LoVo (cell line): ENCODE measurements around the gene EPB41L4A.

ENCODE experiments used
- DNase-seq: peaks from one replicate; pipeline ENCODE4 v3.0.0-alpha.2; 2016; ENCODE audit warnings: low spot score

EPB41L4A gene

DNA sequence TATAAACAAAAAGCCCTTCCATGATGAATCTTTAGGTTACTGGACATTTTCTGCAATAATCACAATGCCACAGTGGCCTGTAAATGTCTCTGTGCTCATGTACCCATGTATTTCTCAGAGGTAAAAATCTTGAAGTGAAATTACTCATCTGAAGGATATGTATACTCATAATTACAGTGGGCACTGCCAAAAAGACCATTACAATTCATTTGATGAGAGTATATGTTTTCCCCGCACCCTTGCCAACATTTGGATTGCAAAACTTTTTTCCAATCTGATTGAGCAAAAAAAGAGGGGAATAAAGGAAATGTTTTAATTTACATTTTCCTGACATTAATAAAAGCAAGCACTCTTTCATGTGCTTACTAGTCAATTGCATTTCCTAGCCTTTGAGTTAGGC, 110.5 kb downstream of the EPB41L4A start:
- DNase-seq, result no peak

DNA sequence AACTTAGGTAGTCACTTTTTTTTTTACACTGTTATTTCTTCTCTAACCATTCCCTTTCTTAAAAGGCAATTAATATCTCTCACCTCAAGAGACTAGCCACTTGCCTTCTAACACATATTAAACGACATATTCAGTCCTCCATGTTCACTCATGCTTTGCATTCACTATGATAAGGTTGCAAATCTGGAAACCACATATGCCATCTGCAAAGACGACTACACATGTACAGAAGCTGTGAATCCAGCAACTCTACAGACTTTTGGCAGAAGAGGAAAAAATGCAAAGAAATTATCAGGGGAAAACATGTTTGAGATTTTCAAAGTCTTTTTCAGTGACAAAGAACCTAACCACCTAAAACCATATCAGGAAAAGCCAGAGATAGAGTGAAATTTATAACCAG, 112.1 kb downstream of the EPB41L4A start:
- DNase-seq, result no peak

DNA sequence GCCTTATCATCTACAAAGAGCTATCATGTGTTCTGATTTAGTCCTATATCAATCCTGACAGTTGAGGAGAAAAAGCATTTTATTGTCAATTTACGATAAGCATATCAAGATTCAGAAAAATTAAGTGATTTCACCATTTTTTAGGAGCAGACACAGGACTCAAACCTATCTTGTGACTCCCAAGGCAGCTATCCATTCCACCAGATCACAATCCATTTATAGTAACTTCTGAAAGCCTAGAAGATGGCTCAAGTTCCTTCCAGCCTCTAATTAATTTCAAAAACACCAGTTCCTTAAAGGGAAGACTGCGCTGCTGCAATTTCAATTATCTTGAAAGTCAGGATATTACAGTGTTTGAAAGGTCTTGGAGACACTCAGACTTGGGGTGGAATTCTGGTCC, 114.3 kb downstream of the EPB41L4A start:
- DNase-seq, result no peak

DNA sequence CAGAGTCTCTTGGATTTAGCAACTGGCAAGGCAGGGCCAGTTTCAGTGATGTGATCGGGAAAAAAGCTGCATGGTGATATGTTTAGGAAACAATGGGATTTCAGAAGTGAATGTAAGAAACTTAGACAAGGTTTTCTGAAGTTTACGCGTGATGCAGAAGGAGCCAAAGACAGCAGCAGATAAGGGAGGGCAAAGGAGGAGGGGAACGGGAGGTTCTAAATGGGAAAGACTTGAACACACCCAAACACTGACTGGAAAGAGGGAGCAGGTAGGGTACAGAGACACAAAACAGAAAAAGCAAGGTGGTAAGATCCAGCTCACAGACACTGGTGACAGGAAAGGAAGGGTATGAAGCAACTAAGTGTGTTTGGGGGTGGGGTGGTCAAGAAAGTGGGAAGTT, 115.4 kb downstream of the EPB41L4A start:
- DNase-seq, result no peak

DNA sequence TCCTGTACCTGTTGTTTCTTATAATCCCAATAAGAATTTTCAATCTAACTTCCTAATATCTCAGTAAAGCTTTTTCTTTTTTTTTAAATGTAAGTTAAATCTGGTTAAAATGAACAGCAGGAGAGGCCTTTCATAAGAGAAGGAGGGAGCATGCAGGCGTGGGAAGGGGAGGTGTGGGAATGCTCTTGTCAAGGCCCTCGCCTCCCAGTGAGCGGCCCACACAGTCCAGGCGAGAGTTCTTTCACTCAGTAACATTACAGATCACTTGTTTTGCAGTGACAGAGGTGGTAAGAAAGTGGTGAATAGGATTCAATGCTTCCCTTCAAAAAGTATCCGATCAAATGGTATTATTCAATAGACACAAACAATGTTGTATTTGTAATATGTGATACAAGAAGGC, 125.0 kb downstream of the EPB41L4A start:
- DNase-seq, result no peak

DNA sequence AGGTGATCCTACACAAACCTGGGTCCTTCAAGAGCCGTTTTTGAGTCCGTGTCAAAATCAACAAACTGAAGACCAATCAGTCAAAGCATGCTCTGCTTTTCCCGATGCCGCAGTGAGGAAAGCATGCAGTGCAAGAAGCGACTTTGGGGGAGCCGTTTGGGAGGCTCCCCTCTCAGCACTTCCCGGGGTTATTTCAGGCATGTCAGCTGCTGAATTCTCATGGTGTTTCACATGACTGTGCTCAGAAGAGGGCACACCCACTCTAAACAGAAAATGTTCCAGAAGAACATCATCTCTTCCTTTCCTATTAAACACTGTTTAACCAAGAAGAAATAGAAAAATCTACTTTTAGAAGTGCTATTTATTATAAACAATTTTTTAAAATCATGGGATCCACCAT, 125.5 kb downstream of the EPB41L4A start:
- DNase-seq, result no peak

DNA sequence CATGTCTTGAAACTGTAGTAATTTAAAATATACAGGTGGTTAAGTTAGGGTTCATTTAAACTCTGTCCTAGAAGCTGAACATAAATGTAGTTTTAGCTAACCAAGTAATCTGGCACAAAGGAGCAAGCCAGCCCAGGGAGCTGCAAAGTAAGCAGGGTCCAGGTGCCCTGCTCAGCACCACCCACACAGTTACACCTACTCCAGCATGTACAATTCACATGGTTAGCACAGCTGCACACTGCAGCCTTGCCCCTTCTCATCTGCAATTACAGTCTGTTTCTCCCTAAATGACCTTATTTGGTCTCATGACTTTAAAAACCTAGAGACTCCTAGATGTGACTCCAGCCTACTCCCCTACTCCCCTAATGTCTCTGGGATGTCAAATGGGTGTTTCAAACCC, 128.4 kb downstream of the EPB41L4A start:
- no peak for DNase-seq

DNA sequence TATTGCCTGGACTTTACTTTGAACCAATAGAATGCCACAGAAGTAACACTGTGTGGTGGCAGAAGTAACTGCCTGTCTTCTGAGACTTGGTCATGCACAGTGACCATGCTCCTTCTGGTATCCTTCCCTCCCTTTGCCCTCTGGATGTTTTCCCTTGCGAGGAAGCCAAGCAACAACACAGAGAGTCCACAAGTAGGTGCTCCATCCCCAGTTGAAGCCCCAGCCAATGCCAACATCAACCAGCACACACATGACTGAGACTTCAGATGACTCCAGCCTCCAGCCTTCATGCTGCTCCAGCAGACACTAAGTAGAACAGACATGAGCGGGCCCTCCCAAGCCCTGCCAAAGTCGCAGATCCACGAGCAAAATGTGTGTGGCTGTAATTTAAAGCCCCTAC, 129.6 kb downstream of the EPB41L4A start:
- DNase-seq, result no peak

DNA sequence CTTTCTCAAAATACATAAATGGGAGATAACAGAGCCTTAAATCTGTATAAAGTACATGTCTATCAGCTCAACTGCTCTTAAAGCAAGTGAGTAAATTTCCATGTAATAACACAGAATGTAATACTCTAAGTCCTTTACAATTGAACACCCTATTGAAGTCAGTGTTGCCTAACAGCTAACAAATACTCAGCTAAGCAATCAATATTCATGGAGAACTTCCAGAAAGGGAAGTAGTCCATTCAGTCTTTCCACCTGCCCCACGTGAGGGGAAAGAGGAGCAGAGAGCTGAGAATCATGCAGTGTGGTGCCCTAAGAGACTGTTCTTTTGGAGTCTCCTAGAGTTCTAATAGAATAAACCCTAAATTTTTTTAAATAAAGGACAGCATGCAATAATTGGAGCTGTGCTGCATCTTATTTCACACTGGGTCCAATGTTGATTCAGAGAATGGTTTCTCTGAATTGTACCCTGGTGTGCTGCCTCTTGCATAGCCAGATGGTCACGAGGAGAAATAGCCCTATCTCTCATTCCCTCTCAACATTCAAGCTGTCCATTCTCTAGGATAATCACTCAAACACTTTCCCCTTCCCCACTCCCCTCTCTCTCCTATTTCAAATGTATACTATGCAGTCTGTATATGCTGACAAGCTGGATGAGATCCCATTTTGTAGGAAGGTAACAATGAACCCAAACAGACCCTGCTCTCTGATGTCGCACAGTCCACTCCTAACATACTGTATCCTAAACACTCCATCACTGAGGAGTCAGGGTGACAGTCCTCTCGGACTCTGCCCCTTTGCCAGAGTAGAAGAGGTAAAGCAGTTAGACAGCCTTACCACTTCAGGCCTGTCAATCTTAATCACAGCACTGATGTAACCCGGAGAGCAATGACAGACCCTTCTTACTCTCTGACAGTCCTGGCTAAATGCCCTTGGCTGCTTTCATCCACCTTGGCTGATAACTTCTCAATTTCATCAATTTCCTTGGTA, 134.8 kb downstream of the EPB41L4A start:
- DNase-seq, result no peak

DNA sequence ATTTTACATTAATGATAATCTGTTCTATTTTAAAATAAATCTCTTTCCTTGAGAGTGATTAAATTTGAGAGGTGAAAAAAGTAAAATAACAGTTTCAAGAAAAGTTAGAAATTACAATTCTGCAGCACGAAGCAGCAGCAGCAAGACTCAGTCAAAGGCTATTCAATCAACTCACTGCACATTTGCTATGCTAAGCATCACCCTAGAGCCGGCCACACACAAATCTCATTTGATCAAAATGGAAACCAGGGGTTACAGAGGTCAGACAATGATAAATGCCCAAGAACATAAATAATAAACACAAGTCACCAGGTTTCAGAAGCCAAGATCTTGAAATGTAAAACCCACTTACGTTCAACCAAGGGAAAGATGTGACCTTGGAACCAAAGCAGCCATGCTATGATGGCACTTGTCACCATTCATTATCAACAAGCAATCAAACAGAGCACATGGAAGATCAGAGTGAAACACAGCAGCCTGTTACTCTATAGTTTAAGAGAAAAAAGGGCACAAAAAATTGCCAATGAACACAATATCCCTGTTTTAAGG, 136.0 kb downstream of the EPB41L4A start:
- DNase-seq, result no peak

DNA sequence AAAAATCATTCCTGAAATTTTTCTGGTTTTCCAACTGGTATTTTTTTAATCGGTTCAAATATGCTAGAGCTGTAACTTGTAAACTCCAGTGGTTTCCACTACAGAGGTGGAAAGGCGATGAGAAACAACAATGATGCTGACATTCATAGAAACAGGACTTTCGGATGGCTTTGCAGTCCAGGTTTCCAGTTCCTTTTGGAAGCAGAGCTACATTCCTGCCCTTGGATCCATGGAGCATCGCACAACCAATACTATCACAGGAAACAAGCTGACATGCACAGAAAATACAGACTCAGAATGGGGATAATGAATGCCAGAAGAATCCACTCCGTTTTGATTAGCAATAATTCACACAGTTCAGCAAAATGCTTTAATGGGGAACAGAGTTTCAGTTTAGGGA, 140.0 kb downstream of the EPB41L4A start:
- DNase-seq, result no peak

DNA sequence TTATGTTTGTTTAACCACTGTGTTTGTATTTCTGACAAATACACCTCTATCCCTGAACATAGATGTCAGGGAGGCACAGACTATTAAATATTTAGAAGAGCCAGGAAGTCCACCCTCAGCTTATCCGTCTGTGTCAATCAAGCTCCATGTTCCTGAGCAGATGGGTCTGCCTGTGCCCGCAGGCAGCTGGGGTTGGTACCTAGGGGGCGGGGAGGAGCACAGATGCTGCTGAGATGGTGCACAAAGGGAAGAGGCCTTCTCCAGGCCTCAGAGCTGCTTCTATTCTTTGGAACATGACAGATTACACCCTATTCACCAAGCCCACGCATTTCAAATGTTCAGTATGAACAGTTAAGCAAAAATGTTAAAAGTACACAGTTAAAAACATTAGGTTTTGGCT, 142.1 kb downstream of the EPB41L4A start:
- no peak for DNase-seq

DNA sequence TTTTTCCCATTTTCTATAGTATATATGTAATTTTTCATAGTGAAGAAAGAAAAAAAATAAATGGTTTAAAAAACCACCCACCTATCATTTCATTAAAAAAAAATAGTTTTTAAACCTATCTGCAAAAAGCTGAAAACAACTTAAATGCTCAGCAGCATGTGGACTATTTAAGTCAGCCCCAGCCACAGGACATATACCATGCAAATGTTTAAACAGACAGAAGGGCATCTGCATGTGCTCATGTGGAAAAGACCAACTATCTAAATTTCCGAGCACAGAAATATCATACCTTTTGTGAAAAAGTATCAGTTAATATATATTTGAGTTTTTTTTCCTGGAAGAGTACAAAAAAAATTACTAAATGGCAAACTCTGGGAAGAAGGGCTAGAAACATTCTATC, 143.4 kb downstream of the EPB41L4A start:
- no peak for DNase-seq

DNA sequence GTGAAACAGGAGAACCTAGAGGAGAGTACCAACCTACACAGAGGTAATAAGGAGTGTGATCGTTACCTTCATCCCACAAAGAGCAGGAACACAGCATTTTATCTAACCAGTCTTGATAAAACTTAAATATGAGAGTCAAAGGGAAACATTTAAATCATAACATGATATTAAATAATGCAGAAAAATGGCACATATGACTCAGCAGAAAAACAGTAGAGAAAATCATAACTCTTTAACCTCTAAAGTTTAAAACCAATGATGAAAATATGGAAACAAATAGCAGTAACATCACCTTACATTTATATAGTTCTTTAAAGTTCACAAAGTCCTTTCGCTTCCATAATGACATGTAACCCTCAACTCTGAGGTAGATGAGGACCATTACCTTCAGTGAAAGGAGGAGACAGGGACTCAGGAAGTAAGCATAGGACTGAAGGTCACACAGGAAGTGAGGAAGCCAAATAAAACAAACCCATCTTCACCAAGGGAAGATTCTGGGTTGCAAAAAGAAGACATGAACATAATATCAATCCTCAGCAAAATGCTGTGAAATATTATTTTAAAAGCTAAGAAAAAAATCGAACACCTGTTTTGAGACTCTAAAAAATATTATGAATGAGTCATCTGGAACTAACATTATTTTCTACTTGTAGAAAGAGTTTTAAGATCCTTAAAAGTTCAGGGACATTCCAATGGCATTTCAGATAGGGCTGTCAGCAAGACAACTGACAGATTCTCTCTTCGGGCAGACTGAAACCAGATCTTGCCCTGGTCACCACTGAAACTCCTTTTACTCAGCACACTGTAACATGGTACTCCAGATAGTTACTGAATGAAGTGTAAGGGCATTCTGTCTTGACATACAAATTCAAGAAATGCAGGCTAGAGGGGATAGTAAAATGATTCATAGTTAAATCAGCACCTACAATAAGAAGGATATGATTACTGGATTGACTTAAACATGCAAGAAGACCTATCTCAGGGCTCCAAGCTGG, 148.5 kb downstream of the EPB41L4A start:
- DNase-seq, result no peak

DNA sequence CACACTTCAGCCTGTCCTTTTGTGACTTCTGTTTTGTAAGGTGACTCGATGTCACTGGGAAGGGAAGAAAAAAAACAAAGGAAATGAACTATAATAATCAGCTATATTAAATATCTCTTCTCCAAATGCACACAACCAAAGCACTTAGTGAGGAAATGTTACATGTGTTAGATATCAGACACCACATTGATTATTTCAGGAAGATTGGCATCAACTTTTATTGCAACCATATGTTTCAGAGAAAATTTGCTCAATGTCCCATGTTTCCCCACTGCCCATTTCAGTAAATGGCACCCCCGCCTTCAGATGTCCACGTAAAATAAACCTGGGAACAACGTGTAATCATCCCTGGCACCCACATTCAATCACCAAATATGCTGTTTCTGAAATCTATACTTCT, 151.8 kb downstream of the EPB41L4A start:
- DNase-seq, result no peak

DNA sequence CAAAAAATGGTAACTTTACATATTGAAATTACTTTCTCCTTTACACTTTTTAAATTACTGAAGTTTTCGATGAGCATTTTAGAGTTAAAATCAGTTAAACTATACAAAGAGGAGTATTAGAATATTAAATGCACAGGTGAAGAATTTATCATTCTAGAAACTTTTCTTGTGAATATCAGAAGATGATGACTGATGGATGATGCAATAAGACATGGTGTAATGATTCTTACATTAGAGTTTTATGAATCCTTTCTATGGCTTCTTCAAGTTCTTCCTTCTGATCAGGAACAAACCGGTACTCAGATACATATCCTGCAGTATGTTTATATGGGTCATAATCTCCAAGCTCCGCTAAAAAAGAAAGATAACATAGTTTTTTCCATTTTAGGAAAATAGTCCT, 154.4 kb downstream of the EPB41L4A start:
- DNase-seq, result no peak

DNA sequence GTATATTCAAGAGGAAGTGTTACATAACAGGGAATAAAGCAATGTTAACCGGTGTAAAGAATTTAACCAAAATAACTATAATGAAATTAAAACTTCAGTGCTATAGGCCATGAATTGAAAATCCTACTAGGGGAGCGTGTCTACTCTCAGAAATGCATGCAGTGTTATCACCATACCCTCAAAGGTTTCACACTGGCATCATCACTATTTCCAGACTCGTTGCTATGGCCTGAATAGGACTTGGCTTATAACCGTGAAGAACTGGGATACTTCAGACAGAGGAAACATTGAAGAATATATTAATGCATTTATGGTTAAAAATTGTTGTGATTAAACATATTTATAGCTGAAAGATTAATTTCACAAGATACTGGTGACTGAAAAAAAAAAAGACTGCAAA, 154.9 kb downstream of the EPB41L4A start:
- DNase-seq, result no peak

DNA sequence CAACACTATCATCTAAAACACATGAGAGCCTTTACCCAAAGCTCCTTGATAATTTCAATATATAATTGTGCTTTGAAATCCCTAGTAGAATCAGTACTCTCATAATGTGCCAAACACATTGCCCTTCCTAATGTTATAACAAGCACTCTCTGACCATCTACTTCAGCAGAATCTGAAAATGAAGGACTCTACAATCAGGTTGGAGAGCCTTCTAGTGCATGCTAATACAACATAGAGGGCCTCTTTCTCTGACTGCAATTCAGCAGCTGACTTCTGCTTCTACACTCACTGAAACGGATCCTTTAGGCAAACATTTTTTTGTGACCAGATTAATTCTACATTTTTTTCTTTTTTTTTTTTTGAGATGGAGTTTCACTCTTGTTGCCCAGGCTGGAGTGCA, 155.6 kb downstream of the EPB41L4A start:
- DNase-seq, result no peak

DNA sequence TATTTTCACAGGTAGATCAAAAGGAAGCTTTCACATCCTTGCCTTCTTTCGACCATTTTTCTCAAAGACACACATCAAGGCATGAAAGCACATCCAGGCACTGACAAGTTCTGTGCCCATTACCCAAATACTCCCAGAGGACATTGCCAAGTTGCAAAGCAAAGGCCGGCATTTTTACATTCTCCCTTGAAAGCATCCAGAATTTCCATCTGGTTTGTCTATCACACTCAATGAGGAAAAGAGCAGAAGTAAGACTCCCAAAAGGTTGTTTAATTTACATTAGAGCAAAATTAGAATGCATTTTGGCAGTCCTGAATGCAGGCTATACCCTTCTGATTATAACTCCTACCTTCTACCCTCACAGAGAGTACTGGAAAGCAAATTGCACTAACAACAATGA, 160.5 kb downstream of the EPB41L4A start:
- DNase-seq, result no peak

DNA sequence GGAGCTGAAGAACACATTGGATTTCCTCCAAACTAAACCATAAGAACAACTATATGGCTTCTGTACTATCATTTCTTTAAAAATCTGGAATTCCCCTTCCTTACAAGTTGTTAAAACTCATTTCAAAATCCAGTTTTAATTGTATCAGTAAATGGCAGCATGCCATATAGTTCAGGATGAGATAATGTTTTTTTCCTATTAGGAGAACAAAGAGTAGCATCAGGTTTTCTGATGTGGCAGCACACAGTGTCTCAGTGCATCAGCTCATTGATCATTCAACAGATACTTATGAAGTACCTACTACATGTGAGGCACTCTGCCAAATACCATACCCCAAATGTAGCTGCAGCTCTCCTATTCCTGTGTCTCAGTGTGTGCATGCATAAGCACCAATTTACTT, 161.1 kb downstream of the EPB41L4A start:
- no peak for DNase-seq

DNA sequence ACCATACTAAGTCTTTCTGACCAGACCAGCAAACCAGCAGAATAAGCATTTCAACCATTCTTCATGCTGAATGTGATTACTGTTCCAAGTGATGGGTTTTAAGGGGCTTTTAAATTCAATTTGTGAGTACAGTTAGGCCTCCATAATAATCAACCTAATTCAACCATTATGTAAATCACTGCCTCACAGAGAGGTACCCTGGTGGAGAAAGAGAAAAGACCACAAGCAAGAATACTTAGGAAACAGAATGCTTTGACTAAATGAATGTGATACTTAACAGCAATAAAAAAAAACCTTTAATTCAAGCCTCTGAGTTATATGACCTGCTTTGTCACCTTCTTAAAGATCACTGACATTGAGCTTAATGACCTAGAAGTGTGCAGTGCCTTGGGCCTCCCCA, 162.1 kb downstream of the EPB41L4A start:
- DNase-seq, result no peak

DNA sequence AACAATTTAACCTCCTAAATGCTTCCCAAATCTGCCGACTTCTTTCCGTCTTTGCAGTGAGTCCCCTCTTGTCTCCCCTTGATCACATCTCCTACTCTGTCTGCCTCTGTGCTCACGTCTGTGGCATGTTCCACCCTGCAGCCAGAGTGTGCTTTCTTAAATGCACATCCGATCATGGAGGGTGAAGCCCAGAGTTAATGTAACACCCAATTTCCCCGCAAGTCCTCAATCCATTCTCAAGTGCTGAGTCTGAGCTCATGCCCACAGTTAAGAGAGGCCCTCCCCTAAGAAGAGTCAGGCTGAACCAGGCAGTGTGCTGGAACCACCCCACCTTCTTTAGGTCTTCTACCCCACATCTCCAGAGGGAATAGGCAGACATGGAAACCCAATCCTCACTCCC, 164.8 kb downstream of the EPB41L4A start:
- no peak for DNase-seq
